Stimulated activated naive B cell treated with anti-CD40 and anti-IgM and Interleukin-4, amounts not matched to agents 10 μg/mL and 1 μg/mL and 100 μg/mL, for 72 hours (primary cell): ENCODE measurements around the gene RABL6.

Experiments
- ATAC-seq, 2 donors: fragments of 150-1000 bp; cut with Tn5 transposase; replicated peaks; 2 replicates each; pipeline ENCODE4 v1.10.0; 2021; ENCODE audit warnings: moderate library complexity in 1 of 2
- DNase-seq: peaks from one replicate; pipeline ENCODE4 v3.0.0; 2021
- H3K27ac Mint-ChIP-seq: one replicate; pipeline ENCODE4 v1.8.0; 2022; ENCODE audit warnings: mild to moderate bottlenecking, mixed read lengths
- H3K27me3 Mint-ChIP-seq, 2 donors: one replicate each; pipeline ENCODE4 v1.8.0; 2022; ENCODE audit warnings: mixed read lengths in 2 of 2
- H3K36me3 Mint-ChIP-seq, 2 donors: one replicate each; pipeline ENCODE4 v1.8.0; 2022; ENCODE audit warnings: mixed read lengths in 2 of 2, mild to moderate bottlenecking in 1 of 2
- H3K4me1 Mint-ChIP-seq, 2 donors: one replicate each; pipeline ENCODE4 v1.8.0; 2022; ENCODE audit warnings: mixed read lengths in 2 of 2, mild to moderate bottlenecking in 1 of 2
- H3K4me3 Mint-ChIP-seq, 2 donors: one replicate each; pipeline ENCODE4 v1.8.0; 2022; ENCODE audit warnings: mild to moderate bottlenecking in 2 of 2, mixed read lengths in 2 of 2, moderate library complexity in 1 of 2
- H3K9me3 Mint-ChIP-seq, 2 donors: one replicate each; pipeline ENCODE4 v1.8.0; 2022; ENCODE audit warnings: mixed read lengths in 2 of 2, mild to moderate bottlenecking in 1 of 2

The RABL6 gene

DNA sequence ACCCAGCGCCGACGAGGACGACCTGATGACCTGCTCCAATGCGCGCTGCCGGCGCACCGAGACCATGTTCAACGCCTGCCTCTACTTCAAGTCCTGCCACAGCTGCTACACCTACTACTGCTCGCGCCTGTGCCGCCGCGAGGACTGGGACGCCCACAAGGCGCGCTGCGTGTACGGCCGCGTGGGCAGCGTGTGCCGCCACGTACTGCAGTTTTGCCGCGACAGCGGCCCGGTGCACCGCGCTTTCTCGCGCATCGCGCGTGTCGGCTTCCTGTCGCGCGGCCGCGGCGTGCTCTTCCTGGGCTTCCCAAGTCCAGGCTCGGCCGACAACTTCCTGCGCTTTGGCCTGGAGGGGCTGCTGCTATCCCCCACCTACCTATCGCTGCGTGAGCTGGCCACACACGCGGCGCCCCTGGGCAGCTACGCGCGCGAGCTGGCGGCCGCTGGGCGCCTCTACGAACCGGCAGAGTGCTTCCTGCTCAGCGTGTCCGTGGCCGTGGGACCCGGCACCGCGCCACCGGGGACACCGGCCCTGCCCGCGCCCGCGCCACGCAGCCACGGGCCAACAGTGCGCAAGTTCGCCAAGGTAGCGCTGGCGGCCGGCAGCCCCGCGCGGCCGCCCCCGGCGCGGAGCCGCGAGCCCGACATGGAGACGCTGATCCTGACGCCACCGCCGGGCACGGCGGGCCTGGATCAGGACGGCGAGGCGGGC lies 38.8 kb downstream of the RABL6 start:
- Mint-ChIP-seq H3K9me3 (no peaks in the 10 kb centered on the region), H3K27ac (peak overlapping the region; percentile 94), H3K4me3 (peak overlapping the region; percentile 52 to 67), H3K27me3 (peaks cover 11 to 30% of the 10 kb centered on the region in 2 donors), H3K4me1 (peaks cover 31 to 51% of the 10 kb centered on the region in 2 donors), H3K36me3 (peaks cover 12 to 21% of the 10 kb centered on the region in 2 donors)
- ATAC-seq (no peak), DNase-seq (no peak)

DNA sequence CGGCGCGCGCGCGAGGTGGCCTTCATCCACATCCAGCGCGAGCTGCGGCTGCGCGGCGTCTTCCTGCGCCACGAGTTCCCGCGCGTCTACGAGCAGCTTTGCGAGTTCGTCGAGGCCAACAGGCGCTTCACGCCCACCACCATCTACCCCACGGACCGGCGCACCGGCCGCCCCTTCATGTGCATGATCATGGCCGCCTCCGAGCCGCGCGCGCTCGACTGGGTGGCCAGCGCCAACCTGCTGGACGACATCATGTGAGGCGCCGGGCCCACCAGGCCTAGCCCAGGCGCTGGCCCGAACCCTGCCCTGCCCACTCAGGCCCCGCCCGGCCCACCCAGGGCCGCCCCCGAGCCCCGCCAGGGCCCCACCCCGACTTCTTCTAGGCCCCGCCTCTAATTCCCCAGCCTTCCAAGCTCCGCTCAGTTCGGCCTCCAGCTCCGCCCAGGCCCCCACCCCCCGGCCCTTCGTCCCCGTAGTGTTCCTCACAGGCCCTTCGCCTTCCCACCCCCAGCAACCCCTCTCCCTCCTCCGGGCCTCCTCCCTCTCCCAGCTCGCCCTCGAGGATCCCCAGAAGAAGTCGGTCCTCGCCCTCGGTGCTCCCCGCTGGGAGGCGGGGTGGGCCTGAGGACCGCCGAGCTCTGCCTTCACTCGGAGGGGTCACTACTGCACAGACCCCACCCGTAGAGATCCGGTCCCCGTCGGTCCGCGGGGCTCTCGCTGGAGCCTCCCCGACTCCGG lies 39.5 kb downstream of the RABL6 start:
- peak overlapping the region; percentile 91 to 92 for H3K4me3 Mint-ChIP-seq
- ATAC-seq (no peak), DNase-seq (no peak)
- H3K27ac Mint-ChIP-seq, result peak overlapping the region; percentile 98
- H3K9me3 Mint-ChIP-seq, result no peaks in the 10 kb centered on the region
- H3K27me3 Mint-ChIP-seq, result peaks cover 11 to 29% of the 10 kb centered on the region in 2 donors
- H3K36me3 Mint-ChIP-seq, result peaks cover 15 to 25% of the 10 kb centered on the region in 2 donors
- peaks cover 28 to 46% of the 10 kb centered on the region in 2 donors for H3K4me1 Mint-ChIP-seq

DNA sequence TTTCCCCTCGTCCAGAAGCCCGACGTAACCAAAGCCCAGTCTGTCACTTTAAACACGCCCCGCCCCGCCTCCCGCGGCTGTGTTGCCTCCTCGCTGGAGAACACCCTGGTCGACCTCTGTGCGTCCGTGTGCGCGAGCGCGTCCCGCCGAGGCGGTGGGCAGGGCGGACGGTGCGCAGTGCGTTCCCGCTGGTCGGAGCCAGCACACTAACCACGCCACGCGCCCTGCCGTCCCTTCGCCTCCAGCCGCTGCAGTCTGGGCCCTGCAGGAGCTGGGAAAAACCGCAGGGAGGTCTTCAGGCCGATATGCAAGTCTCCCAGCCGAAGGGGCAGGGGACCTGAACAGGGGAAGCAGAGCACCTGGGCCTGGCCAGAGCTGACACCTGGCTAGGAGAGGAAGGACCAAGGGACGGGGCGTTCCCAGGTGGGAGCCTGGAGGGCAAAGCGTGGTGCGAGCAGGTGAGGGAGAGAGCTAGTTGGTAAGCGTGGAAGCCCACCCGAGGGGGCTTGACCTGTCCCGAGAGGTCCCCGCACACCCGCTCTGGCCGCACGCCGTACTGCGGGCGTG lies 40.2 kb downstream of the RABL6 start:
- peak overlapping the region; percentile 98 for H3K27ac Mint-ChIP-seq
- DNase-seq (peak; percentile 65), ATAC-seq (peak; percentile 32 to 36)
- peaks cover 11 to 25% of the 10 kb centered on the region in 2 donors for H3K27me3 Mint-ChIP-seq
- H3K9me3 Mint-ChIP-seq, result no peaks in the 10 kb centered on the region
- H3K36me3 Mint-ChIP-seq, result peaks cover 16 to 27% of the 10 kb centered on the region in 2 donors
- peaks cover 26 to 42% of the 10 kb centered on the region in 2 donors for H3K4me1 Mint-ChIP-seq
- peak overlapping the region; percentile 91 to 92 for H3K4me3 Mint-ChIP-seq

DNA sequence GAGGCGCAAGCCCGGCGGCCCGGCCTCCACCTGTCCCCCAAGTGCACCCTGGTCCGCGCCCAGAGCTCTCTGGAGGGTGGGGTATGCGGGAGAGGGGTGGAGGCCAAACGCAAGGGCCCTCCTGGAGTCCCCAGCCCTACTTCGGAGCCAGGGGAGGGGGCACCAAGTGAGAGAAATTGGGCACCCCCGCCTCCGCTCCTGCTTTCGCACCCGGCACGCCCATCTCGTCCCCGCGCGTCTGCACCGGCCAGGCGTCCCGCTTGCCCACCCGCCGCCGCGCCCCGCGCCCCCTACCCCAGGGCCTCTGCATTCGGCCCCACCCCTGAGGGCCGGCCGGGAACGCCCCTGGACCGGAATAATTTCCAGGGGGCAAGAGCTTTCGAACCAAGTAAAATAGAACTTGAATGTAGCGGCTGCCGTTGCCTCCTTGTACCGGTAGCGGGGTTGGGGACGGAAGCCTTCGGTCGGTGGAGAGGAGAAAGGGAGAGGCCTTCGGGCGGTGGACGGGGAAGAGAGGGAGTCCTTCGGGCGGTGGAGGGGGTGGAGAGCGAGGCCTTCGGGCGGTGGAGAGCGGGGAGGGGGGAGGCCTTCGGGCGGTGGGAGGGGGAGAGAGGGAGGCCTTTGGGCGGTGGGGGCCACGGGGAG lies 40.8 kb downstream of the RABL6 start:
- Mint-ChIP-seq H3K9me3 (no peaks in the 10 kb centered on the region), H3K27ac (peak overlapping the region; percentile 94), H3K27me3 (peaks cover 11 to 25% of the 10 kb centered on the region in 2 donors), H3K4me3 (peak overlapping the region; percentile 92 to 96), H3K4me1 (peaks cover 24 to 38% of the 10 kb centered on the region in 2 donors), H3K36me3 (peaks cover 16 to 27% of the 10 kb centered on the region in 2 donors)
- no peak for DNase-seq
- peak; percentile 10 to 14 for ATAC-seq

DNA sequence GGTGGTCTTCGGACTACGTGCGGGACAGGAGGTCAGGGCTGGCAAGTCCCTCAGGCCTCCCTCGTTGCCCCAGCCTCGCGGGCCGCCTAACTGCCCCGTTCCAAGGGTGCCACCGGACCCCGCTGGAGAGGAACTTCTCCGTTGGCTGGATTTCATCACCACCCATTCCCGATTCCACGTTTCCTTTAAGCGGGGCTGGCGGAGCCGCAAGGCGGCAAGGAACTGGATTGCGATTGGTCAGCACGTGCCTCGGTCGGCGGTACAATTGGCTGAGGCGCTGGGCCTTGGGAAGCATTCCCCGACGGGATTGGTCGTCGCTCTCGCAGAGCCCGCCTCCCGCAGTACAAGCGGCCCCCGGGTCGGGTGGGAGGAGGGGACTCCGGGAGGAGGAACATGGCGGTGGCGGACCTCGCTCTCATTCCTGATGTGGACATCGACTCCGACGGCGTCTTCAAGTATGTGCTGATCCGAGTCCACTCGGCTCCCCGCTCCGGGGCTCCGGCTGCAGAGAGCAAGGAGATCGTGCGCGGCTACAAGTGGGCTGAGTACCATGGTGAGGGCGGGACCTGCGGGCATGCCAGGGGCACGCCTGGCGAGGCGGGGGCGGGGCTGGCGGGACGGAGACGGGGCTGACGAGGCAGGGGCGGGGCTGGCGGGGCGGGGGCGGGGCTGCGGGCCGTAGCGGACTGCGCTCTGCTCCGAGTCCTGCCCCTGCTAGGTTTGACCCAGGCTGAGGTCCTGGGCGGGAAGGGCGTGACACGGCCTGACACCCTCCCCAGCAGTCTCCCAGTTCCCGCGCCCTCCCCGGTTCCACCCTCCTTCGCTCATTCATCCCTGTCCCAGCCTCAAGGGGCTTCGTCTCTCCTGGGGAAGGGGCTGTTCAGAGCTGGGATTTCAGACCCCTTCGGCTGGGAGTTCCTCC lies 41.6 kb downstream of the RABL6 start, which contains the start of gene PHPT1:
PHPT1 (plus strand) TSS at position 372 of the 922 bp plus-strand sequence; CDS start at position 394, 22 bp downstream.
- Mint-ChIP-seq H3K36me3 (peaks cover 15 to 27% of the 10 kb centered on the region in 2 donors), H3K9me3 (no peaks in the 10 kb centered on the region), H3K27ac (peak within 1 kb of the TSS; percentile 94), H3K27me3 (peaks cover 11 to 19% of the 10 kb centered on the region in 2 donors), H3K4me3 (peak within 1 kb of the TSS; percentile 92 to 96), H3K4me1 (peaks cover 19 to 32% of the 10 kb centered on the region in 2 donors)
- ATAC-seq (peak; percentile 92 to 94), DNase-seq (peak; percentile 96)

DNA sequence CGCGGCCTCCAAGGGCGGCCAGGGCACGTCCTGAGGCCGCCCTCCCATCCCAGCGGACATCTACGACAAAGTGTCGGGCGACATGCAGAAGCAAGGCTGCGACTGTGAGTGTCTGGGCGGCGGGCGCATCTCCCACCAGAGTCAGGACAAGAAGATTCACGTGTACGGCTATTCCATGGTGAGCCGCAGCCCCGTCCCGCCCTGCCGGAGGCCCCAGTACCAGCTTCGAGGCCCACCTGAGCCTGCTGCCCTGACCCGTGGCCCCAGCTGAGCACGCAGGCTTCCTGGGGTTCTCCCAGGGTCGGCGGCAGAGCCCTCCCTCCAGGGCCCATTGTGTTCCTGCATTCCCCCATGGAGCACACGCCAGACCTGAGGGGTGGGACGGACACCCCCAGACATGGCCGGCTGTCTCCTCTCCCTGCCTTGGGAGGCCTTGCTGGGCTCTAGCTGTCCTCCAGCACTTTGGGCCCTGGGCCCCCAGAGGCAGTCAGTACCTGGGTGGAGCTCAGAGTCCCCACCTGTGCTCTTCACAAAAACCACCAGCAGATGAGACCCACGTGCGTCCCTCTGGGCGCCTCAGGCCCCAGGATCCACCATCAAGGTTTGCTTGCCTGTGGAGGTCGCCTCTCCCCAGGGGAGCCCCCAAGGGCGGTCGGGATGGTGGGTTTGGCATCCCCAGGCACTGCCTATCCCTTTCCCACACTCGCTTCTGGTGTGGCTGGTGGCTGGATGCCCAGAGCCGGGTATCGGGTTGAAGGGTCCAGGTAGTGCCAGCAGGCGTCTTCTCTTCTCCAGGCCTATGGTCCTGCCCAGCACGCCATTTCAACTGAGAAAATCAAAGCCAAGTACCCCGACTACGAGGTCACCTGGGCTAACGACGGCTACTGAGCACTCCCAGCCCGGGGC lies 42.5 kb downstream of the RABL6 start:
- peaks cover 17 to 27% of the 10 kb centered on the region in 2 donors for H3K36me3 Mint-ChIP-seq
- no peak for ATAC-seq

DNA sequence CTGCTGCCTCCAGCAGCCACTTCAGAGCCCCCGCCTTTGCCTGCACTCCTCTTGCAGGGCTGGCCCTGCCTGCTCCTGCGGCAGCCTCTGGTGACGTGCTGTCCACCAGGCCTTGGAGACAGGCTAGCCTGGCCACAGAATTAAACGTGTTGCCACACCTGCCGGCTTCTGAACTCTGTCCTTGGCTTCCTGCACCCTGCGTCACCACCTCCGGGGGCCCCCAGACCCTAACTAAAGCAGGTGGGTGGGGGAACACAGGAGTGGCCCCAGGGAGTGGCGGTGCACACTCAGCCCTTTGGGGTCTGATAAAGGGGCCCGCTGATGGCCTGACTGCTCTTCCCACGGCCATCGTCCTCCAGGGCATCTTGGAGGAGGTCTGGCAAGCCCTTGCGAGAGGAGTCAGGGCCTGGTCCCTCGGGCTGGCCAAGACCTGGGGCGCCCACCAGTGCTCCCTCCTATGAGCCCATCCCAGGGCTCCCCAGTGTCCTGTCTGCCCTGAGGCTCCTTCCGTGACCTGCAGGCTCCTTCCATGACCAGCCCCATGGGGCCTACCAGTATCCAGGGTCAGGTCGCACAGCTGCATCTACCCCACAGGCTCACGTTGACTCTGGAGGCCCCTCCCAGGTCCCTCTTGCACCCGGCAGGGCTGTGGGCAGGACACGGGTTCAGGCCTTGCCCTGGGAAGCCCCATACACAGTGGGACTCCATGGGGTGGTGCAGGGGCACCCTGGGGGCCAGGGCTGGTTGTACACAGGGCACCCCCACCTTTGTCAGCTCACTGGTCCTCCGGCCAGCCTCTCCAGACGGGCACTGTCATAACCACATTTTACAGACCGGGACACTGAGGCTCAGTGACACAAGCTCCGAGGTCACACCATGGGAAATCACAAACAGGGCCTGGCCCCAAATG lies 43.4 kb downstream of the RABL6 start:
- peak overlapping the region; percentile 42 for H3K27ac Mint-ChIP-seq
- ATAC-seq (no peak), DNase-seq (no peak)
- H3K36me3 Mint-ChIP-seq, result peaks cover 17 to 26% of the 10 kb centered on the region in 2 donors
- H3K9me3 Mint-ChIP-seq, result no peaks in the 10 kb centered on the region
- H3K4me1 Mint-ChIP-seq, result peaks cover 21 to 32% of the 10 kb centered on the region in 2 donors
- peak overlapping the region; percentile 8 to 96 for H3K4me3 Mint-ChIP-seq
- peaks cover 11 to 18% of the 10 kb centered on the region in 2 donors for H3K27me3 Mint-ChIP-seq

More for the DNA sequence above, 42.5 kb downstream of the RABL6 start:
- Mint-ChIP-seq H3K4me1 (peaks cover 21 to 32% of the 10 kb centered on the region in 2 donors), H3K4me3 (peak overlapping the region; percentile 92 to 96), H3K27me3 (peaks cover 11 to 19% of the 10 kb centered on the region in 2 donors), H3K27ac (peak overlapping the region; percentile 86), H3K9me3 (no peaks in the 10 kb centered on the region)
- DNase-seq, result no peak

DNA sequence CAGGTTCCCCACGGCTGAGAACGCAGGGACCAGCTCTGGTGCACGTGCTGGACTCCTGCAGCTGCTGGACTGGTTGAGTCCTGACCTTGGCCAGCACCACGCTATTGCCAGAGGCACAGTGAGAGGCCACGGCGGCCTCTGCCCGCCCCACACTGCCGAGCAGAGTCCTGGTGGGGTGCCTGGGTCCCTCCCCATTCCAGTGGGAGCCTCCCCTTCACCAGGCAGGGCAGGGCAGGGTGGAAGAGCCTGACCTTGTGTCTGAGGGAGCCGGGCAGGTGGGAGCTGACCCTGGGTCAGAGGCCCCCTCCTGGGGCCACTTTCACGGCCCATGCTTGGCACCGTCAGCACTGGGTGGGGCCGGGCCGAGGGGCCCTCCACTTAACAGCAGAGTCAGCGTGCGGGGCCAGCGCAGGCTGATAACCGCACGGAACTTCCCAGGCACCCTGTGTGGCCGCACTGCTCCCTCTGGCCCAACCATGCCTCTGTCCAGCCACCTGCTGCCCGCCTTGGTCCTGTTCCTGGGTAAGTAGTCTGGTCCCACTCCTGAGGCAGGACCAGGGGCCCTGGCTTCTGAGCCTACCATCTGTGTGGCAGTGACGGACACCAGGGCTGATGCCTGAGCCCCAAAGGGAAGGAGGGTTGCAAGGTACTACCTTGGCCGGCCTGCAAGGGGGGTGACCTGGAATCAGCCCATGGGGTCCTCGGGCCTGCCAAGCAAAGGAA lies 44.4 kb downstream of the RABL6 start, which contains the start of gene MAMDC4:
MAMDC4 (plus strand) TSS at position 406 of the 723 bp plus-strand sequence; CDS start at position 477, 71 bp downstream.
- H3K27ac Mint-ChIP-seq, result peak within 1 kb of the TSS; percentile 42
- ATAC-seq (no peak), DNase-seq (no peak)
- no peaks in the 10 kb centered on the region for H3K9me3 Mint-ChIP-seq
- H3K36me3 Mint-ChIP-seq, result peaks cover 17 to 23% of the 10 kb centered on the region in 2 donors
- H3K4me1 Mint-ChIP-seq, result peaks cover 17 to 24% of the 10 kb centered on the region in 2 donors
- H3K27me3 Mint-ChIP-seq, result peaks cover 7 to 11% of the 10 kb centered on the region in 2 donors
- H3K4me3 Mint-ChIP-seq, result peak within 1 kb of the TSS in 1 of 2 donors; percentile 8

DNA sequence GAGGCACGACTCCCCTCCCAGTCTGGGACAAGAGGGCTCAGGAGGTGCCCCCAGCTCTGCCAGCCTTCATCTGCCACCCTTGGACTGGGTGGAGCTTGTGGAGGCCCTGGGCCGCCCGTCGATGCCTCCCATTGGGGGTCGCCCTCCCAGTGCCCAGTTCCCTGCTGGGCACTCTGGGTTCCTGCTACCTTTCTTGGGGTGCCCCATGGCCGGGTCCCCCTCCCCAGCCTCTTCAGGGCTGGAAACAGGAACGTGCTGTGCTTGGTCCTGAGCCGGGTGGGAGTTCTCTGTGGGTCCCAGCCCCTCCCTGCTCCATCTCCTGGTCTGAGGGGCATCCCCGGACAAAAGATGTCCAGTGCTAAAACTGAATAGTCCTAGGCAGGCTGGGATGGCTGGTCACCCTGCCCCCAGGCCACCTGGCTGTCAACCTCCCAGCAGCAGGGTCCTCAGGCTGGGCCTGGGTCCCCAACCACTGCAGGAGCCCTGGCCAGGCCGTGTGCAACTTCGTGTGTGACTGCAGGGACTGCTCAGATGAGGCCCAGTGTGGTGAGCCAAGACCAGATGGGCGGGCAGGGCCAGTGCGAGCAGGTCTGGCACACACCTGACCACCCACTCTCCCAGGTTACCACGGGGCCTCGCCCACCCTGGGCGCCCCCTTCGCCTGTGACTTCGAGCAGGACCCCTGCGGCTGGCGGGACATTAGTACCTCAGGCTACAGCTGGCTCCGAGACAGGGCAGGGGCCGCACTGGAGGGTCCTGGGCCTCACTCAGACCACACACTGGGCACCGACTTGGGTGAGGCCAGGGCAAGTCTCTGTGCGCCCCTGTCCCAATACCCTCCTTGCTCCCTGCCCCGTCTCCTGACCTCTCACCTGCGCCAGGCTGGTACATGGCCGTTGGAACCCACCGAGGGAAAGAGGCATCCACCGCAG lies 45.2 kb downstream of the RABL6 start:
- H3K4me1 Mint-ChIP-seq, result peaks cover 11 to 16% of the 10 kb centered on the region in 2 donors
- peaks cover 2% of the 10 kb centered on the region in 2 donors for H3K27me3 Mint-ChIP-seq
- ATAC-seq (no peak), DNase-seq (no peak)
- H3K9me3 Mint-ChIP-seq, result no peaks in the 10 kb centered on the region
- H3K27ac Mint-ChIP-seq, result no peak overlapping the region
- H3K36me3 Mint-ChIP-seq, result peaks cover 13 to 18% of the 10 kb centered on the region in 2 donors
- H3K4me3 Mint-ChIP-seq, result no peak overlapping the region

DNA sequence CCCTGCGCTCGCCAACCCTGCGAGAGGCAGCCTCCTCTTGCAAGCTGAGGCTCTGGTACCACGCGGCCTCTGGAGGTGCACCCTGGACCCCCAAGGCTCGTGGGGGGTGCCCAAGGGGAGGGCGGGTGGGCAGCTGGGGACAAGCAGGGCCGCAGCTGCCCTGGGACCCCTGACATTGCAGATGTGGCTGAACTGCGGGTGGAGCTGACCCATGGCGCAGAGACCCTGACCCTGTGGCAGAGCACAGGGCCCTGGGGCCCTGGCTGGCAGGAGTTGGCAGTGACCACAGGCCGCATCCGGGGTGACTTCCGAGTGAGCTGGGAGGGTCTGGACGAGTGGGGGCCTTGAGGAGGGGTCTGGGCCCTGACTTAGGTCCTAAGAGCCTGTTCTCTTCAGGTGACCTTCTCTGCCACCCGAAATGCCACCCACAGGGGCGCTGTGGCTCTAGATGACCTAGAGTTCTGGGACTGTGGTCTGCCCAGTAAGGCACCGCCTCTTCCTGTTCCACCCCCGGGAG lies 45.9 kb downstream of the RABL6 start:
- Mint-ChIP-seq H3K36me3 (peaks cover 11 to 17% of the 10 kb centered on the region in 2 donors), H3K4me3 (no peak overlapping the region), H3K27me3 (no peaks in the 10 kb centered on the region), H3K9me3 (no peaks in the 10 kb centered on the region), H3K27ac (no peak overlapping the region), H3K4me1 (peaks cover 9 to 14% of the 10 kb centered on the region in 2 donors)
- DNase-seq (no peak), ATAC-seq (no peak)
